Activated effector memory CD4-positive, alpha-beta T cell treated with Interleukin-2 at 50 U/mL for 16 hours (primary cell): ENCODE results near the gene SAMD8.
A peak's percentile ranks its signal among the peaks of the same experiment; 100 is the strongest.
"Not testable (repeated sequence)": the region's sequence is repeated elsewhere in the genome, so short reads cannot be mapped to it uniquely, and the experiment has no call there.

Experiments
- DNase-seq: peaks from one replicate; pipeline ENCODE4 v3.0.0-alpha.2; 2020

Gene SAMD8

GRCh38 chr10:75146780-75147179, 35.3 kb downstream of the SAMD8 start:
- DNase-seq: no peak

DNA sequence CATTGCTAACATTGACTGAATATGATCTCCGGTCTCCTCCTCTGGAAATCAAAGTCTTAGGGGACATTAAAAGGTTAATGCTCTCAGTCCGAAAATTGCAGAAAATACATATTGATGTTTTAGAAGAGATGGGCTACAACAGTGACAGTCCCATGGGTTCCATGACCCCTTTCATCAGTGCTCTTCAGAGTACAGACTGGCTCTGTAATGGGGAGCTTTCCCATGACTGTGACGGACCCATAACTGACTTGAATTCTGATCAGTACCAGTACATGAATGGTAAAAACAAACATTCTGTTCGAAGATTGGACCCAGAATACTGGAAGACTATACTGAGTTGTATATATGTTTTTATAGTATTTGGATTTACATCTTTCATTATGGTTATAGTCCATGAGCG, 39.2 kb downstream of the SAMD8 start:
- no peak for DNase-seq

GRCh38 chr10:75159519-75159918, 48.1 kb downstream of the SAMD8 start:
- DNase-seq: no peak

DNA sequence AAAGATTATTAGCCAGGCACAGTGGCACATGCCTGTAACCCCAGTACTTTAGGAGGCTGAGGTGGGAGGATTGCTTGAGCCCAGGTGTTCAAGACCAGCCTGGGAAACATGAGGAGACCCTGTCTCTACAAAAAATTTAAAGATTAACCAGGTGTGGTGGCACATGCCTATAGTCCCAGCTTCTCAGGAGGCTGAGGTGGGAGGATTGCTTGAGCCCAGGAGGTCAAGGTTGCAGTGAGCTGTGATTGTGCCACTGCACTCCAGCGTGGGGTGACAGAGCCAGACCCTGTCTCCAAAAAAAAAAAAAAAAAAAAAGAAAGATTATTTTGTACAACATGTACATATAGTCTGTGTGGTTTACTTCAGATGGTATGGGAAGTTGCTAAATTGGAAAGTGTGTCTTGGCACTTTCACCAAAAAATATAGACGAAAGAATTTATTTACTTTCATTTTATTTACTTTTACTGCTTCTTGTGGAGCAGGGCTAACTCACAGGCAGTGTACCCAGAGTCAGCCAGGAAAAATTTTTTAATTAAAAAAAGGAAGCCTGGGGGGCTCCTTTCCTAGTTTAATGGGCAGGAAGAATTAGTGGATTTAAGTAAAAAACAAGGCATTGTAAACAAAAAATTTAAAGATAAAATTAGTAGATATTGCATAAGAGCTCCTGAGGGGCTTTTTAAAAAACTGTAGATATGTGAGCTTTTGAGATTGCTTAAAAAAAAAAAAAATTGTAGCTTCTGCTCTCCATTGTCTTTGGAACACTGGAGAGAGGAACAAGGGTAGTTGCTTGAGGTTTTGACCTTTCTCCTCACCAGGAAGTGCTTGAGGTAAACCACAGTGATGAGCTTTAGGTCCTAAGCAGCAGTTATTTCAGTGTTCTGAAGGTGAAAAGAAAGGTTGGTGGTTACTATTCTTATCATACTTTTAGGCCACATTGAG, 54.5 kb downstream of the SAMD8 start:
- DNase-seq: no peak

GRCh38 chr10:75166623-75166972, 55.1 kb downstream of the SAMD8 start:
- DNase-seq: no peak

- no peak for DNase-seq
Measured at GRCh38 chr10:75168275-75168674, 56.8 kb downstream of the SAMD8 start.

DNA sequence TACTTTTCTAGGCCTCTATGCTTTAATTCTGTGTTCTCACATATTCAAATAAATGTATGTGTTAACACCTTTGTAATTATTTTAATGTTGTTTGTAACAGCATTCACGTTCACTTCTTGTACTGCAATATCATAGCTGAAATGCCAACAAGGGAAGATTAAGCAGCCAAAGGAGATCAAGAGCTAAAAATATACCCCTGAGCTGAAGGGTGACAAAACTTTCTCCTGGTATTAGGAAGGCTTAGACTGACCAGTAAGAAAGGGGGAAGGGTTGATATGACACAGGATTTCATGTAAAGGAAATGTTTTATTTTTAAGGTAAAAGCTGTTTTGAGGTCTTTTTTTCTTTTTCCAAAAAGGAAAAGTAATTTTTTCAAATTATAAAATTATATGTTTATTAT, 58.8 kb downstream of the SAMD8 start:
- no peak for DNase-seq

GRCh38 chr10:75175046-75175445, 63.6 kb downstream of the SAMD8 start:
- no peak for DNase-seq

DNA sequence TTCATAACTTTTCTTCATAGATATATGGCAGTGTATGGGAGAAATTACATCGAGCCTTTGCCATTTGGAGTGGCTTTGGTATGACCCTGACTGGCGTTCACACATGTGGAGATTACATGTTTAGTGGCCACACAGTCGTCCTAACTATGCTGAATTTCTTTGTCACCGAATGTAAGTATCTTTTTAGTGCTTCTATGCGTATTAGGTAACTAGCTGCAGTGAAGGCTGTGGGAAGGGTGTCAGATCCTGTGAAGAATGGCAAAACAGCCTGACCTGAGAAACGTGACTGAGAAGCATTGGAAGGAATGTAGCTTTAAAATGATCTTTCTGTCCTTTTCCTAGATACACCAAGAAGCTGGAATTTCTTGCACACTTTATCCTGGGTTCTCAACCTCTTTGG, 64.6 kb downstream of the SAMD8 start:
- DNase-seq: no peak

- no peak for DNase-seq
Measured at GRCh38 chr10:75176736-75177135, 65.3 kb downstream of the SAMD8 start.

DNA sequence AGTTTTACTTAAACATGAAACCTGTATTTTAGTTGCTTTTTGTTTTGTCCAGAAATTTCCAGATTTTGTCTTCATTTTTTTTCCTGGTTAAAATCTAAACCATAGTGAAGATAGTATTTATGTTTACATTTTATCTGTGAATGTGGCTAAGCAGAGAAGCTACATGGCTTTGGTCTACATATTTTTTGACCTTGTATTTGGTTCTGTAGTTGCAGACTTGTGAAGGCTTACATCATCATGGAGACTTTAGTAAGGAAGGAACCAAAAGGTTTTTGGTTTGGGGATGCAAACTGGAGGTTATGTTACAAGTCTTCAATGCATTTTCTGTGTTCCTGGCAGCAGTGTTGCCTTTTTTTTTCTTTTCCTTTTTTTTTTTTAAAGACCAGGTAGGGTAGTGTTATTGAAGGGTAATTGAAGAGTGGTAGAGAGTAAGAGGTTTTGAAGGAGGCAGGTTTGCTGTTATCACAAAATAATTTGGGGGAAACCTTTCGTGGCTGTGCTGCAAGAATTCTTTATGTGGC, 68.3 kb downstream of the SAMD8 start:
- no peak for DNase-seq

- no peak for DNase-seq
Measured at GRCh38 chr10:75180592-75180991, 69.1 kb downstream of the SAMD8 start.

DNA sequence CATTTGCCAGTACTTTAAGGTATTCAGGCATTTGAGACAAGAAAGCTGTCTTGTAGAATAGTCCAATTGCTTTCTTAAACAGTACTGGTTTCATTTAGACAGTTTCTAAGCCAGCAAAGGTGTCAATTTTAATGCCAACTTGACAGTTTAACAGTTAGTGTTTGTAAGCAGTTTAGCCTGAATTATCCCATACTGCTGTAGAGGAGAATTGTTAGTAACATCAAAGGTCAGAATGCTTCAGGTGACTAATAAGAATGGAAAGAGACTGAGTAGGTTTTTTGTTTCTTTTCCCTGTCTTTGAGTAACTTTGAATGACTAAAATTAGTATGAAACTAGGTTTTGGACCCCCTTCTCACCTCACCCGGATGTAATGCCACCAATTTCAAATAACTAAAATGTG, 69.6 kb downstream of the SAMD8 start:
- DNase-seq: no peak

DNA sequence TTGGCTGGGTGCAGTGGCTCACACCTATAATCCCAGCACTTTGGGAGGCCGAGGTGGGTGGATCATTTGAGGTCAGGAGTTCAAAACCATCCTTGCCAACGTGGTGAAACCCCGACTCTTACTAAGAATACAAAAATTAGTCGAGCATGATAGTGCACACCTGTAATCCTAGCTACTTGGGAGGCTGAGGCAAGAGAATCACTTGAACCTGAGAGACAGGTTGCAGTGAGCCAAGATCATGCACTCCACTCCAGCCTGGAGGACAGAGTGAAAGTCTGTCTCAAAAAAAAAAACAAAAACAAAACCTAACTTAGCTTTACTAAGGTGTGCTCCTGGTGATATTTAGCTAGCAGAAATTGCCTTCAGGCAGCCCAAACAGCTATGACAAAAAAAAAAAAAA, 74.9 kb downstream of the SAMD8 start:
- DNase-seq: no peak

- peak; percentile 57 for DNase-seq
Measured at GRCh38 chr10:75187961-75188426, 76.5 kb downstream of the SAMD8 start.

GRCh38 chr10:75188522-75188921, 77.1 kb downstream of the SAMD8 start:
- not testable (repeated sequence) for DNase-seq

- no peak for DNase-seq
Measured at GRCh38 chr10:75189266-75190096, 78.0 kb downstream of the SAMD8 start.

DNA sequence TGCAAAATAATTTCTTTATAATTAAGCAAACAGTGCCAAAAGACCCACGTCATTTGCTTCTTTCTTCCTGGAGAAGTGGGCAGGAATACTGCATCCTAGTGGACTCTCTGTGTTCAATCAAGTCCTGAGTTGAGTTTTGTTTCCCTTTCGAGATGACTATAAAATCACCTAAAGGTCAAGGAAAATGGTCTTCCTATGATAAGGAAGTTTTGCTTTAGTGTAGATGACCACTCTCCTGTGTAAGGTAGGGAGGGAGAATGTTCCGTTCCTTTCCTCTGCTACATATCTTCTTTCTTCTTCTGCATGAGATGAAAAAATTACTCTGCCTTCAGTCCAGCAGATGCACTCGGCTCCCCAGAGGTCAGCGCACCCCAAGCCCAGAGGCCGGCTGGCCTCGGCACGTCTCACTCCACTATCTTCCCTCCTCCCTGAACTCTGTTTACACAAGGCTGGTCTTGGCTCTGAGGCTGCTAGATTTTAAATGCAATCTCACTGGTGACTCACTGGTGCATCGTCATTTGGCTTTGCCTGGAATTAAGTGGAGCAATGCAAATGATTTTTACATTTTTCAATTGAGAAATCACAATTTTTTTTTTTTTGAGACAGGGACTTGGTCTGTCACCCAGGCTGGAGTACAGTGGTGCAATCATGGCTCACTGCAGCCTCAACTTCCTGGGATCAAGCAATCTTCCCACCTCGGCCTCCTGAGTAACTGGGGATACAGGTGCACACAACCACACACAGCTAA, 80.5 kb downstream of the SAMD8 start:
- no peak for DNase-seq

DNA sequence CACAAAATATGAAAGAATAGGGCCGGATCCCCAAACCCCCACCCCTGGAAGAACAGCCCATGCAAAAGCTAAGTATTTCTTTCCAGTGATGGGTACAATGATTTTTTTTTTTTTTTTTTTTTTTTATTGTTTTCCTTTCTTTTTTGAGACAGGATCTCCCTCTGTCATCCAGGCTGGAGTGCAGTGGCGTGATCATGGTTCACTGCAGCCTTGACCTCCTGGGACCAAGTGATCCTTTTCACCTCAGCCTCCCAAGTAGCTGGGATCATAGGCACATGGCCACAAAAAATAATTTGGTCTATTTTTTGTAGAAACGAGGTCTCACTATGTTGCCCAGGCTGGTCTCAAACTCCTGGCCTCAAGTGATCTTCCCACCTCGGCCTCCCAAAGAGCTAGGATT, 83.2 kb downstream of the SAMD8 start:
- DNase-seq: not testable (repeated sequence)

DNA sequence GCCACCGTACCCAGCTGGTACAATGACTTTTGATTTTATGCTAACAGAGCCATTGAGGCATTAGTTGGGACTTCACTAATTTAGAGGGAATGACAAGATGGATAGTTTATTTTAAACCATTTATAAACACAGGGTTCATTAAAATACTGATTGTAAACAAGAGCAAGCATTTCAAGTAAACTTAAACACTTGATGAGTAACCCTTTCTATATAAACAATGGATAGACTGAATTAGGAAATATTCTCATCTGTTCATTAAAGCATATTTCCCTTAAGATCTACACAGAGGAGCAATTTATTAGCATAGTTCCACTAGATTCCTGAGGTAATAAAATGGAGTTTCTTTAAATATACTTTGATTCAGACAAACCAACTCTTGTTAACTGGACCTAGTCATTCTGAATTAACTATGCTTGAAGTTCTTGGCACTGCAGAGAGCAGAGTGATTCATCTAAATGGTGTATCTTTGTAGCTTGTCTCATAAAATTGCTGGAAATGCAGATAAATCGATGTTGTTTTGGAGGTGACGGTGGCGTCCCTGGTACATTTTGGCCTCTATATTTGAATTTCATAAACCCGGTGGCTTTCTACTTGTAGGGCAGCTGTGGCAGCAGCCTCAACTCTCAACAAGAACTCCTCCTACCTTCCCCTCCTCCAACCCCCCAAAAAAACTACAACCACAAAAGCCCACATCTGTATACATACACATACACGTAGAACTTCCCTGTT, 83.7 kb downstream of the SAMD8 start:
- no peak for DNase-seq

- no peak for DNase-seq
Measured at GRCh38 chr10:75197066-75197465, 85.6 kb downstream of the SAMD8 start.

DNA sequence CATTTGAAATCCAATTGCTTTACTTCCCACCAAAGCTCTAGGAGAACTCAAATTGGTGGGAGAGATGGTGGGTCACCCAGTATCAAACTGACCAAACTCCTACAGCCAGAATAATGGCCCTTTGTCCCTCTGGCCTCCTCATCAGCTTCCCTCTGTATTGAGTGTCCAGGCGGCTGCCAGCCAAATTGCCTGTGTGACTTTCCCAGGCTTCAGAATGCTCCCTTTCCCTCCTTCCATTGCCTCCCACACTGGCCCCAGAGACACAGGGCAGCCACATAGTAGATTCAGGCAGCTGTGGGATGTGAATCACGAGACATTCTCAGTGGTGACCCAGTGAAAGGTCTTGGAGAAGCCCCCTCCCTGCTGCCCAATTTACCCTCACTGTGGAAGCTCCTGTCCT, 86.5 kb downstream of the SAMD8 start:
- DNase-seq: no peak
